Spleen (tissue), 7 donors: Measurements from ENCODE around the gene MATK.

ENCODE experiments used
- CTCF ChIP-seq, 11 experiments: fragments of 200-600 bp in 7 of 11; fragments of 450-650 bp in 4 of 11; sonication (generic) in 4 of 11; IDR thresholded peaks in 8 of 11; conservative IDR thresholded peaks in 3 of 11; 1 replicate in 7 of 11; 2 replicates in 4 of 11; pipeline versions ENCODE4 v1.4.0 to v1.8.0; 2016 to 2021; ENCODE audit warnings: antibody characterized with exemption in 11 of 11, inconsistent platforms in 4 of 11, mild to moderate bottlenecking in 1 of 11
- POLR2A ChIP-seq, 3 donors: fragments of 450-650 bp; IDR thresholded peaks; one replicate each; pipeline ENCODE4 v1.5.1; 2017; ENCODE audit warnings: antibody characterized with exemption in 3 of 3, mild to moderate bottlenecking in 1 of 3
- donor health status: DM: no; HTN: no; CAD: no; lungs with moderate emphysema.
- donor health status: DM: no; HTN: no; CAD: no.
- donor health status: DM: no; HTN: no; CAD: no.

GRCh38 chr19:3782903-3783302 is 3.3 kb downstream of the MATK start:
- no peak for TF ChIP-seq CTCF (IDR thresholded peaks at IDR 0.05 in 8 of 11, conservative IDR thresholded peaks at IDR 0.05 in 3 of 11)
- no peak for TF ChIP-seq POLR2A (IDR thresholded peaks at IDR 0.05)
